COLO668 (cell line): ENCODE data around the gene AKIRIN1.
"Not testable (repeated sequence)": the region's sequence is repeated elsewhere in the genome, so short reads cannot be mapped to it uniquely, and the experiment has no call there.

Experiments used
- DNase-seq: peaks from one replicate; lab custom pipeline; 2025; ENCODE audit not compliant: unreplicated experiment; lab: John Stamatoyannopoulos, UW

The AKIRIN1 gene

GRCh38 chr1:38992412-38993111 is 1.5 kb downstream of the AKIRIN1 start:
- DNase-seq, result peak; percentile 21

- no peak for DNase-seq
Observed at GRCh38 chr1:38994196-38994595, 3.1 kb downstream of the AKIRIN1 start.

- DNase-seq, result no peak
Observed at GRCh38 chr1:38997034-38997900, 6.2 kb downstream of the AKIRIN1 start.

GRCh38 chr1:38997901-38998190 is 6.8 kb downstream of the AKIRIN1 start:
- no peak for DNase-seq

- no peak for DNase-seq
Observed at GRCh38 chr1:39001516-39002421, 10.7 kb downstream of the AKIRIN1 start.

- no peak for DNase-seq
Observed at GRCh38 chr1:39003281-39003680, 12.2 kb downstream of the AKIRIN1 start.

GRCh38 chr1:39003794-39004193 is 12.7 kb downstream of the AKIRIN1 start:
- no peak for DNase-seq

GRCh38 chr1:39006287-39006686 is 15.2 kb downstream of the AKIRIN1 start:
- DNase-seq, result no peak

GRCh38 chr1:39006726-39007645 is 15.9 kb downstream of the AKIRIN1 start:
- DNase-seq, result no peak

- not testable (repeated sequence) for DNase-seq
Observed at GRCh38 chr1:39014956-39015355, 23.9 kb downstream of the AKIRIN1 start.

- no peak for DNase-seq
Observed at GRCh38 chr1:39016604-39017171, 25.6 kb downstream of the AKIRIN1 start.

GRCh38 chr1:39017266-39017665 is 26.2 kb downstream of the AKIRIN1 start:
- DNase-seq, result no peak

- not testable (repeated sequence) for DNase-seq
Observed at GRCh38 chr1:39020494-39020893, 29.4 kb downstream of the AKIRIN1 start.

GRCh38 chr1:39021426-39021825 is 30.4 kb downstream of the AKIRIN1 start:
- no peak for DNase-seq

GRCh38 chr1:39023140-39023539 is 32.1 kb downstream of the AKIRIN1 start:
- no peak for DNase-seq

- DNase-seq, result peak; percentile 98
Observed at GRCh38 chr1:39026051-39026865, 35.2 kb downstream of the AKIRIN1 start, which contains the start of gene NDUFS5. Gene NDUFS5 (plus strand): TSS chr1:39026350. CDS start chr1:39028725, 2,375 bp downstream.

GRCh38 chr1:39026866-39027507 is 35.9 kb downstream of the AKIRIN1 start:
- no peak for DNase-seq

GRCh38 chr1:39034114-39034654 is 43.1 kb downstream of the AKIRIN1 start:
- no peak for DNase-seq
